Fibroblast of skin of abdomen (primary cell): ENCODE results near the gene DOCK4.

ENCODE experiments used
- DNase-seq: peaks from one replicate; pipeline ENCODE4 v3.0.0-alpha.2; 2013

Gene DOCK4

DNA sequence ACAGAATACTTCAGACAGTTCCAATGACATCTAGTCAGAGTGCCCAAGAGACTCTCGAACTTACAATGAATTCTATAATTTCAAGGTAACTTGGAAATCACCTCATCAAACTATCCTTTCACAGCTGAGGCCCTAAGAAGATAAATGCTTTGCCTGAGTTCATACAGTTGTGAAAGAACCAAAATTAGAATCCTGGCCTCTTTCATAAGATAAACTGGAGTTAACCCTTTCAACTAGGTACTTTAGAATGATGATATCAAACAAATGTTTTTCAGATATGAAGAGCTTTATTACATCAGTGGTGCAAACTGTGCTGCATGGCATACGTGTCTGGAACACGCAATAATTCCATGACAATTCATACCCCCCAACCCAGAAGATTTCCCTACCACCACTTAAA is 17.9 kb downstream of the DOCK4 start:
- DNase-seq: no peak

DNA sequence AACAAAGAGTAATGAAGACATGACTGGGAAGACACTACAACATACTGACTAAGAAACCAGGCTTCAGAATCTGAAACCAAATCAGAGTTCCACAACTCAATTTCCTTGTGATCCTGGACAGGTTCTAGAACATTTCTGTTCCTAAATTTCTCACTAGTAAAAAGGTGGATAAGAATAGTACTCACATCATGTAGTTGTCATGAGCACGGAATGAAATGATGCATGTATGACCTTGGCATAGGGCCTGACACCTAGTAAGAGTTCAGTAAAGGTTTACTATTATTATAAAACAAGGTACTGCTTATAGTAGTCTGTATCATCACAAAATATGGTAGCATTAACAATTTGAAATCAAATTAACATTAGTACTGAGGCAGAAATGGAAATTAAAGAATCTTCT is 19.9 kb downstream of the DOCK4 start:
- DNase-seq: no peak

DNA sequence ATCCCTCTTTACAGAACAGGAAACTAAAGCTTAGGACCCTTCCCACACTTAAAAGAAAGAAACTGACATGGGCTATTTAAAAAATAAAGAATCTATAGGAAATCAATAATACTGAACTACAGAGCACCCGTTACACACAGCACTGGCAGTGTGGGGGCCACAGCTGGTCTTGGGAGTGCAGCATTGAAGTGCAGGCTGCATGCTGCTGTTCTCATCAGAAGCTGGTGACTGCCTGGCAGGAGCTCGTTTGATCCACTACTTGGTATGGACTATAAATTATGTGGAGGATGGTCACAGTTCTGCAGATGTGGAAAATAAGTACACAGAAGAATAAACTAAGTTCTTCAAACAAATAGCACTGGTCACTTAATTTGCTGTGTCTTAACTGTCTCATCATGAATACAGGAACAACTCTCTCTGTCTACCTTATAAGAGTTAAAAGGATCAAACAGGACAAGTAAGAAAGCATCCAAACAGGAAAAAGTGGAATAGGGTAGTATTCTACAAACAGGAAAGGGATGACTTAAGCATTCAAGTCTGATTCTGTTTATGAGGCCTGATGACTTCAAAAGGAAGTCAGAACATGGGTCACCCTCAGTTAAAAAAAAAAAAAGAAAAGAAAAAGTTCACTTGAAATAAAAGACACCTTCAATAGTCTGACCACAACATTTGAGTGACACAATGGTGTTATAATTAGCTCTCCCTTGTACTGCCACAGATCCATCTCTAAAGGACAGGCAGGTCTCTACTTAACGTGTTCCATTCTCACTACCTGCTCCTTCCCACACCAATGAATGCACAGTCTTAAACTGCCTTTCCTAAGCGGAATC is 21.0 kb downstream of the DOCK4 start:
- DNase-seq: no peak

GRCh38 chr7:112184455-112184854 is 21.7 kb downstream of the DOCK4 start:
- no peak for DNase-seq

DNA sequence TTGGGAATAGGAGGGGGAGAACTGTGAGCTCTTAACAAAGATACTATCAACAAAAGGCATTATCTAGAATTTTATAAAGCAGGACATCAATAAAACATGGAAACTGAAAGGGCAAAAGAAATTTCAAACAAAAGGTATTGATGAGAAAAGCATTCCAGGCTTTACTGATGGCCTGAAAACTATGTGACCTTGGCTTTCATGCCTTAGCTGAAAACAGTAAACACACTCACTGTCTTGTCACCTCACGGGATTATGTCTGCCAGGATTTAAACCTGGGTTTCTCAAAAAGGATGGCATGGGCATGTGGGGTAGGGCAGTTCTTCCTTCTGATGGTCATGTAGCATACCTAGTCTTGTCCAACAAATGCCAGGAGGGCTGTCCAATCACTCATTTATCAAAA is 22.9 kb downstream of the DOCK4 start:
- DNase-seq: no peak

DNA sequence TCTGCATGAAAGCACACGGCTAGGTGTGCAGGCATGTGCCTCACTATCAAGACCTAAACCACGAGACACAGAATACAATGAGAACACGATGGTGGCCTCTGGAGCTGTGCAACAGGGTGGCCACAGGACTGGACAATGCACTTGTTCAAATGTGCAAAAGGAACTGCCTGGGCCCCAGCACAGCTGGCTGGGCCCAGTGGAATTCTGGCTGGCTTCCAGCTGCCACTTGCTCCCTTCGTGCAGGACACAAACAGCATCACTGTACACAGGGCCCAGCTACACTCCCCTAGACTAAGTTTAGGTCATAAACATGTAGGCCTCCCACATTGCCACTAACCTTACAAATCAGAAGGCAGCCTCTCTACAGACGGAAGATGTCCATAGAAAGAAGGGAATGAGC is 23.4 kb downstream of the DOCK4 start:
- DNase-seq: no peak

DNA sequence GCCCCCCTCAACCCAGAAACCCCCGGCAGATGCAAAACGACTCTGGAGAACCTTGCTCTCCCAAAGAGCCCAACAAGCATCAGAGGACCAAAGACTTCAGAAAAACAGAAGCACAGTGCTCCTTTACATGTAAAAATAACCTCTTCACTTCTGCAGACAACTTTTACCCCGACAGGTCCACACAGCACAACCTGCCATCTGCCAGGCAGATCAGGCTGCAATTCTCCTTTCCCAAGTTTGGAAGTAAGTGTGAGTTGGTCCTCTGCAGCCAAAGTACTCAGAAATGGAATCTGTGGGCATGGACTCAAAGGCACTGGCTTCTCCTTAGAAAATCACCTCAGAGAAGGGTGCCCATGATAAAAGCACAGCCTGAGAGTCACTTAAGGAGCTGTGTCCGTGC is 26.0 kb downstream of the DOCK4 start:
- DNase-seq: no peak

GRCh38 chr7:112176693-112177415 is 29.3 kb downstream of the DOCK4 start:
- DNase-seq: no peak

GRCh38 chr7:112176241-112176640 is 30.0 kb downstream of the DOCK4 start:
- DNase-seq: no peak

GRCh38 chr7:112174192-112174591 is 32.0 kb downstream of the DOCK4 start:
- no peak for DNase-seq

GRCh38 chr7:112173568-112173905 is 32.7 kb downstream of the DOCK4 start:
- DNase-seq: no peak

DNA sequence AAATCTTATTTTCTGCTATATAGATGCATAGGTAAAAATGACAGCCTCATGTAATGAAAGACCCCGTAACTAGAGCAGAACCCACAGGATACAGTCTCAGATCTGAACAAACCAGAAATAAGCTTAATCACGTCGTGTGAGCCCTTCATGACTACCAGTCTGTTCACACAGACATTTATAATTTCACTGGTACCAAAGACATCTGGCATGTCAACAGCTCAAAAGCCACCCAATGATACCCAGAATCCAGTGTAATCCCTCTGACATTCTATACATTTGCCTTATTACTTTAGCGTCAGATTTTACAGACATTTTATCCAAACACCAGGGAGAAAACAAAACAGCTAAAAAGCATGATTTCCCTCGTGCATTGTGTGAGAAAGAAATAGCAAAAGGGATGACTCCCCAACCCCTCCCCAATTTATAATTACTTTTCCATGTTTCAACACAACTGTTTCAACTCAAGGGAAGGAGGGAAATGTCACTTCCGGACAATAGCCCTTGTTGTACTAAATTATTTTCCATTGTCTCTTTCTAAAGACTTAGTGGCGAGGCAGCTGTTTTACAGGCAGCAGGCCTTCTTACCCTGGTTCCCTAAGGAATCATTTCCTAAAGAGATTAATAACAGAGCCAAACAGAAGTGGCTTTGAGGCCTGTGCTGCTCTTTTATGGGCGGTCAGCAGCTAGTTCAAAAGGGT is 33.2 kb downstream of the DOCK4 start:
- peak; percentile 17 for DNase-seq

GRCh38 chr7:112171673-112172072 is 34.5 kb downstream of the DOCK4 start:
- DNase-seq: no peak

- no peak for DNase-seq
Observed at GRCh38 chr7:112168915-112169314, 37.3 kb downstream of the DOCK4 start.

DNA sequence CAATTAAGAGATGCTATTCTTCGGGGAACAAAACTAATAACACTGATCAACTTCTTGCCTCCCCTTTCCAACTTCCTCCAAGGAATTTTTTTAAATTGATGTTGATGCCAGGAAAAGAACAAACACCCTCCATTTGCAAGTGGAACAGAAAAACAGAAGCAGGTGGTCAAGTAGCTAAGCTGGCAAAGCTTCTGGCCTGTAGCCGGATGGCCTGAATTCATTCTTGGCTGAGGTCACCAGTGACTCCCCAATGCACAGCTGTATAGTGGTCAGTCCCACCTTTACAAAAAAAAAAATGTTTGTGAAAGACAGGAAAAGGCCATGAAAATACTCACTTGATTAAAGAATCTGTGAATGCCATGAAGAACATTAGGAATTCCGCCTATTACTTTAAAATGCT is 39.1 kb downstream of the DOCK4 start:
- DNase-seq: no peak

DNA sequence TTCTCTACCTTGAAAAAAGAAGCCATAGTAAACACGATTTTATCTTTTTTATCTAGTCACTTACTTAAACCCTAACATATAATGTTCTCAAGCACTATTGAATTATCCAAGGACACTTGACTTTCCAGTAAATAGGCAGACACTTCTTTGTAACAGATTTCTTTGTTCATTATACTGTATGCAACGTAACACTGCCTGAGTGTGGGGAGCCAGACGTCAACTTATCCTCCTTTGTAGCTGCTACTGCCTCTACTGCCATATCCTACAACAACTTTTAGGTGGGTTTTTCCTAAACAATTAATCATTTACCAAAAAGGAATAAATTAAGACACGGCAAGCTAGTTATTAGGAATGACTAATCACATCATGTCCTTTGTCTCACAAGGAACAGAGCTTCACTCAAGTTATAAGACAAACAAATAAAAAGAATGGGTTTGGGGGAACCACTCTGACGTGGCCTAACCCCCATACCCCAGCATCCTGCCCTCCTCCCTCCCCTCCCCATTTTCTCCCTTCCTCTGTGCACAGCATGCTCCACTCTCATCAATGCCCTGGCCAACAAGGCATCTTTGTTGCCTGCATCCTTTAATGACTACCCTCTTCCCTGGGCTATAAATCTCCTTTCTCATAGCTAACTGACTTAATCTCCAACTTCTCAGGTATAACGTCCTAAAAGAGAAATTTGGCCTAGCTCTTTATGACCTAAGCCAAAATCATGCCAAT is 43.3 kb downstream of the DOCK4 start:
- no peak for DNase-seq

GRCh38 chr7:112162142-112162766 is 43.9 kb downstream of the DOCK4 start:
- peak; percentile 67 for DNase-seq

DNA sequence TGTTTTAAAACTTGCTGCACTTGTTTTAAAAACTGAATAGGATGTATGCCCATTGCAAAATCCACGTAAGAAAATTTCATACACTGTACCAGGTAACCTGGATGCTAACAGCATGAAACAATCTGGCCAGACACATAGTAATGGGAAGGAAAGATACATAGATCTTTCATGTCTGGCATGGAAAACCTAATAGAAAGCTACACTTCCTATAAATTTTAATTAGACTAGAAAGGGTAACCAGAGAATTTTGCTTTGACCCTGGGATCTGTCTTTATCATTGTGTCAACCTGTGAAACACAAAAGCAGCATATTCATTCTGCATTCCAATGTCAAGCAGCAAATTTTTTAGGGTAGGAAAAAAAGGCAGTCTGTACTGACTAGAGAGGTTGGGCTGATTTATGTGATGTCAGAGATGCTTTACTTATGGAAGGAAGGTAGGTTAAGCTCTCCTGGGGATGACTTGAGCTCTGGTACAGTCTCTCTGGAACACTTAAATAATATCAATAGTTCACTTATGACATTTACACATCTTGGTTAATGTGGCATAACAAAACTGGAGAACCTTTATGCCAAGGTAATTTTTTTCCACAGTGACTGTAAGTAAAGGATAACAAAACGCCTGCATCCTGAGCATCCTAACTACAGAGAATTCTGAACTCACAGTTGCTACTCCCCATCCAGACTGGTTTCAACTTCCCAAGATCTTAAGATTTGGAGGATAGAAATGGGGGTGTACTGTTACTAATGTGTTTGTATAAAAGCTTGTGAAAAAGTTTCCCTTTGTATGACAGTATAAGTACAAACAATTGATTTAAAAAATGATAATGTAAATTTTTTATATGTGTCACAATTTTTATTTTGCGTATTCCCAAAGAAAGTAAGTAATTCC is 44.7 kb downstream of the DOCK4 start:
- DNase-seq: peak; percentile 9

DNA sequence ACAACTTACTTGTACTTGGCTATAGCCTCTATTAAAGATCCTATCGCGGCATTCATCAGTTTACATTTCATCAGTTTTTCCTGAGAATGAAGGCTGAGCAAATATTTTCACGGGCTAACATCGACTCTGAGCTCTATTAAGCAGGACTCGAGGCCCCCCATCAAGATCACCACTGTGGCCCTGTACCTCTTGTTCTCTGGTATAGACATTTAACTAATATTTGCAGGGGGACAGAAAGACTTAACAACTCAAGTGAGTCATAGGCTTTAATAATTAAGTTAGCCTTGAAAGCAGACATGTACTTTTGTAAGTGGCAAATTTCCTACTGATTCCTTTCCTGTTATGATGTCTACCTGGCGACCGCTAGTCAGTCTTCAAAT is 45.4 kb downstream of the DOCK4 start:
- no peak for DNase-seq

- peak; percentile 10 for DNase-seq
Observed at GRCh38 chr7:112160130-112160770, 45.9 kb downstream of the DOCK4 start.

- no peak for DNase-seq
Observed at GRCh38 chr7:112159351-112159750, 46.8 kb downstream of the DOCK4 start.
